HG02678 (cell line): ENCODE data around the gene HDGFL2.
"Not testable (repeated sequence)": the region's sequence is repeated elsewhere in the genome, so short reads cannot be mapped to it uniquely, and the experiment has no call there.

Source experiments
- ATAC-seq: cut with Tn5 transposase; IDR thresholded peaks from one replicate; pipeline ENCODE4 v1.9.1; 2021; ENCODE audit warnings: mild to moderate bottlenecking, moderate library complexity; ENCODE audit not compliant: unreplicated experiment

The HDGFL2 gene

GRCh38 chr19:4529924-4530522 lies 57.9 kb downstream of the HDGFL2 start:
- no peak for ATAC-seq

GRCh38 chr19:4531562-4532165 lies 59.6 kb downstream of the HDGFL2 start:
- ATAC-seq, result no peak

GRCh38 chr19:4533334-4533733 lies 61.2 kb downstream of the HDGFL2 start:
- no peak for ATAC-seq

GRCh38 chr19:4533835-4534424 lies 61.8 kb downstream of the HDGFL2 start:
- no peak for ATAC-seq

- ATAC-seq, result no peak
Observed at GRCh38 chr19:4534836-4535658, 63.0 kb downstream of the HDGFL2 start, which contains the start of gene PLIN5. PLIN5 (minus strand) TSS chr19:4535224; CDS start chr19:4534074, 1,150 bp downstream.

GRCh38 chr19:4536798-4537197 lies 64.7 kb downstream of the HDGFL2 start:
- ATAC-seq, result no peak

- ATAC-seq, result no peak
Observed at GRCh38 chr19:4537953-4538600, 66.0 kb downstream of the HDGFL2 start.

GRCh38 chr19:4538601-4538954 lies 66.5 kb downstream of the HDGFL2 start:
- no peak for ATAC-seq

GRCh38 chr19:4539169-4539692 lies 67.1 kb downstream of the HDGFL2 start:
- no peak for ATAC-seq

GRCh38 chr19:4539693-4540581 lies 67.8 kb downstream of the HDGFL2 start, which contains the start of gene LRG1:
LRG1 (minus strand) TSS chr19:4540036; CDS start chr19:4540013, 23 bp downstream.
- ATAC-seq, result no peak

GRCh38 chr19:4541114-4541805 lies 69.2 kb downstream of the HDGFL2 start:
- no peak for ATAC-seq

GRCh38 chr19:4541806-4542145 lies 69.7 kb downstream of the HDGFL2 start:
- ATAC-seq, result not testable (repeated sequence)

GRCh38 chr19:4542896-4543841 lies 71.1 kb downstream of the HDGFL2 start:
- no peak for ATAC-seq

GRCh38 chr19:4543842-4544647 lies 71.9 kb downstream of the HDGFL2 start:
- ATAC-seq, result no peak

GRCh38 chr19:4547303-4548237 lies 75.5 kb downstream of the HDGFL2 start:
- no peak for ATAC-seq

GRCh38 chr19:4548238-4548584 lies 76.1 kb downstream of the HDGFL2 start:
- no peak for ATAC-seq
